ENCODE measurements around the gene CAB39.

The CAB39 gene

GRCh38 chr2:230775737-230776136 is 63.1 kb downstream of the CAB39 start:
- DNase-seq (ENCODE audit: low read depth in 2 of 2) = no peak

GRCh38 chr2:230777721-230778120 is 65.1 kb downstream of the CAB39 start:
- peak; percentile 40 to 75 for DNase-seq (ENCODE audit: low read depth in 2 of 2)
- TF ChIP-seq CTCF (IDR thresholded peaks at IDR 0.05; ENCODE audit: low read depth, low read length) = no peak

More at GRCh38 chr2:230775737-230776136, 63.1 kb downstream of the CAB39 start:
- no peak overlapping the region for H3K4me3 ChIP-seq (replicated peaks in 1 of 2; ENCODE audit: low read depth in 2 of 2, low read length in 2 of 2)
- TF ChIP-seq CTCF (IDR thresholded peaks at IDR 0.05; ENCODE audit: low read depth, low read length) = no peak

GRCh38 chr2:230778350-230779063 is 65.9 kb downstream of the CAB39 start:
- TF ChIP-seq CTCF (IDR thresholded peaks at IDR 0.05; ENCODE audit: low read depth, low read length) = no peak
- DNase-seq (ENCODE audit: low read depth in 2 of 2) = peak; percentile 49 to 58

More at GRCh38 chr2:230777721-230778120, 65.1 kb downstream of the CAB39 start:
- no peak overlapping the region for H3K4me3 ChIP-seq (replicated peaks in 1 of 2; ENCODE audit: low read depth in 2 of 2, low read length in 2 of 2)

GRCh38 chr2:230779126-230779525 is 66.5 kb downstream of the CAB39 start:
- no peak for DNase-seq (ENCODE audit: low read depth in 2 of 2)
- no peak for TF ChIP-seq CTCF (IDR thresholded peaks at IDR 0.05; ENCODE audit: low read depth, low read length)

More at GRCh38 chr2:230778350-230779063, 65.9 kb downstream of the CAB39 start:
- H3K4me3 ChIP-seq (replicated peaks in 1 of 2; ENCODE audit: low read depth in 2 of 2, low read length in 2 of 2) = no peak overlapping the region

GRCh38 chr2:230779607-230780006 is 67.0 kb downstream of the CAB39 start:
- no peak for DNase-seq (ENCODE audit: low read depth in 2 of 2)

More at GRCh38 chr2:230779126-230779525, 66.5 kb downstream of the CAB39 start:
- no peak overlapping the region for H3K4me3 ChIP-seq (replicated peaks in 1 of 2; ENCODE audit: low read depth in 2 of 2, low read length in 2 of 2)

GRCh38 chr2:230781130-230781797 is 68.6 kb downstream of the CAB39 start:
- TF ChIP-seq CTCF (IDR thresholded peaks at IDR 0.05; ENCODE audit: low read depth, low read length) = no peak
- peak in 1 of 2 donors; percentile 28 for DNase-seq (ENCODE audit: low read depth in 2 of 2)
- H3K4me3 ChIP-seq (replicated peaks in 1 of 2; ENCODE audit: low read depth in 2 of 2, low read length in 2 of 2) = no peak overlapping the region

More at GRCh38 chr2:230779607-230780006, 67.0 kb downstream of the CAB39 start:
- no peak for TF ChIP-seq CTCF (IDR thresholded peaks at IDR 0.05; ENCODE audit: low read depth, low read length)
- no peak overlapping the region for H3K4me3 ChIP-seq (replicated peaks in 1 of 2; ENCODE audit: low read depth in 2 of 2, low read length in 2 of 2)
